GM12874 (cell line): ENCODE data around the gene SUMF2.

Experiments
- CTCF ChIP-seq: IDR thresholded peaks from 2 replicates; pipeline ENCODE4 v1.5.1; 2011; ENCODE audit warnings: low read depth, mild to moderate bottlenecking, control low read depth, low read length, moderate library complexity; ENCODE audit not compliant: insufficient read depth

The SUMF2 gene

GRCh38 chr7:56062382-56062781, 1.7 kb upstream of the SUMF2 start:
- TF ChIP-seq CTCF: no peak

DNA sequence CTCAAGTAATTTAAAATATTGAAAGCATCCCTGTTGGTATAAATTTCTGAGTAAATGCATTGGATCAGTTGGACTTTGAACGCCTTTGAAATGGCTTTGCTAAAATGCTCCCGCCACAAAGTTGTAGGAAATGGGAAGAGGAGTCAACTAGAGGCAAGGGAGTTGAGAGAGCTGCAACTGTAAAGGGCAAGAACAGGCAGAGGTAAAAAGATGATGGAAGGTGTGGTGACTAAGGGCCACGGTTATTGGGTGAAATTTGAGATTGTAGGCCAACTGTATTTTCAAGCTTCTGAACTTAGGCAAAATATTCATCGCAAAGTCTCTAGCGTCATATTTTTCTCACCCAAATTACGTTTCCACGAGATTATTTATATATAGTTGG, 595 bp upstream of the SUMF2 start:
- no peak for TF ChIP-seq CTCF

DNA sequence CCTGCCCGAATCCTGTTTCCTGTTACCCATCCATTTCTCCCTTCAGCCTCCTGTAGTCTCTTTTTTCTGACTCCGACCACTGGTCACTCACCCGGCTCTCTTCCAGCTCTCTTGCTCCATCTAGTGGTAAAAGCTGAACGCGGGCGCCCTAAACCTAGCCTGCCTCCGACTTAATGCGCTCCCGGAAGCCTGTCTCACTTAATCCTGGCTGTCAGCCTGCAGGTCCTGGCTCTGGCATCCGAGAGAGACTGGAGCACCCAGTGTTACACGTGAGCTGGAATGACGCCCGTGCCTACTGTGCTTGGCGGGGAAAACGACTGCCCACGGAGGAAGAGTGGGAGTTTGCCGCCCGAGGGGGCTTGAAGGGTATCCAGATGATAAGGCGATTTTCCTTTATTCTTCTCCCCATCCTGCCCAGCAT, 10.3 kb downstream of the SUMF2 start:
- peak; percentile 86 for TF ChIP-seq CTCF

- no peak for TF ChIP-seq CTCF
Observed at GRCh38 chr7:56077681-56078080, 13.6 kb downstream of the SUMF2 start.

DNA sequence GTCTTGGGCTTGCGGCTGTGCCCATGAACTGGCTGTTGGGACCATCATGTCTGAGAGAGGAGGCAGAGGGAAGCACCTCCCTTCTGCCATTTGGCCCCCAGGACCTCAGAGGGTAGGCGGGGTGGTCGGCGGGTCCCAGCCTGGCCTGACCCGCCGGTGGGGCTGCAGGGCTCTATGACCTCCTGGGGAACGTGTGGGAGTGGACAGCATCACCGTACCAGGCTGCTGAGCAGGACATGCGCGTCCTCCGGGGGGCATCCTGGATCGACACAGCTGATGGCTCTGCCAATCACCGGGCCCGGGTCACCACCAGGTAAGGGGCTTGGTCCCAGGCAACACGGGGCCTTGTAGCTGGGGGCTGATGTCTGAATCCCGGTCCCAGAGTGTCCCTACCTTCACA, 14.1 kb downstream of the SUMF2 start:
- TF ChIP-seq CTCF: no peak

DNA sequence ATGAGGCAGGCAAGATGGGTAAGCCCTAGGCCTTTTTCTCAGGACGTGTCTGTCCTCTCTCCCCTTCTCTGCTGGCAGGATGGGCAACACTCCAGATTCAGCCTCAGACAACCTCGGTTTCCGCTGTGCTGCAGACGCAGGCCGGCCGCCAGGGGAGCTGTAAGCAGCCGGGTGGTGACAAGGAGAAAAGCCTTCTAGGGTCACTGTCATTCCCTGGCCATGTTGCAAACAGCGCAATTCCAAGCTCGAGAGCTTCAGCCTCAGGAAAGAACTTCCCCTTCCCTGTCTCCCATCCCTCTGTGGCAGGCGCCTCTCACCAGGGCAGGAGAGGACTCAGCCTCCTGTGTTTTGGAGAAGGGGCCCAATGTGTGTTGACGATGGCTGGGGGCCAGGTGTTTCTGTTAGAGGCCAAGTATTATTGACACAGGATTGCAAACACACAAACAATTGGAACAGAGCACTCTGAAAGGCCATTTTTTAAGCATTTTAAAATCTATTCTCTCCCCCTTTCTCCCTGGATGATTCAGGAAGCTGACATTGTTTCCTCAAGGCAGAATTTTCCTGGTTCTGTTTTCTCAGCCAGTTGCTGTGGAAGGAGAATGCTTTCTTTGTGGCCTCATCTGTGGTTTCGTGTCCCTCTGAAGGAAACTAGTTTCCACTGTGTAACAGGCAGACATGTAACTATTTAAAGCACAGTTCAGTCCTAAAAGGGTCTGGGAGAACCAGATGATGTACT, 15.5 kb downstream of the SUMF2 start:
- no peak for TF ChIP-seq CTCF

DNA sequence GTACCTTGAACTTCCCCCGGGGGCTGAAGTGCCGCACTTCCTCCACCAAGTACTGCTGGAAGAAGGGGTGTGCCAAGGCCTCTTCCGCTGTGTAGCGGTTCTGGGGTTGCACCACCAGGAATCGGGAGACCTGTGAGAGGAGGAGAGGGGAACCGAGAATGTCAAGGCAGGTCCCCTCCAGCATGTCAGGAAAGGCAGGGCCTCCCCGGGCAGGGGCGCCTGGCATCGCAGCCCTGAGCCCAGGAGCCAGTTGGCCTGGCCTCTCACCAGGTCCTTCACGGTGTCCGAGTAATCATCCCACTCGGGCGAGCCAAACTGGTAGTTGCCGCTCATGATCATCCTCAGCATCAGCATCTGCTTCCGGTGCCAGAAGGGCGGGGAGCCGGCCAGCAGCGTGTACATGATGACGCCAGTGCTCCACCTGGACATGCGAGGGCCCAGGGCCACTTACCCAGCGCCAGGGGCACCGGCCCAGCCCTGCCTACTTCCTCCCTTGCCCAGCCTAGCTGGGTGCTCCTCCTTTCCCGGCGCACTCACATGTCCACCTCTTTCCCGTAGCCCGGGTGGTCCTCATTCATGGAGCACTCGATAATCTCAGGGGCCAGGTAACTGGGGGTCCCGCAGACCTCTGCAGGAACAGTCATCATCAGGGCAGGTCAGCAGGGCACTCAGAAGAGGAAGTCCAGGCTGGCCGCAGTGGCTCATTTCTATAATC, 17.7 kb downstream of the SUMF2 start:
- no peak for TF ChIP-seq CTCF
